Natural killer cell (primary cell): Measurements from ENCODE around the gene RPIA. TPM values are rescaled to one million over a fixed set of nuclear protein-coding genes. Genes with fewer than 3 reads are reported as not detected.

Source experiments
- total RNA-seq, 4 donors: library from RNA; stranded (reverse); fragments of 120-200 nt in 1 of 4; gene quantifications; one replicate each; pipeline versions ENCODE4 v1.2.3 to v1.2.4, GENCODE V29; 2013 to 2022

The RPIA gene
- total RNA-seq, 3 donors from 2014 or later (not counting 1 experiment from before 2014, with no cell fraction given): 21.4 to 24.1 (median 22.4) TPM

Other genes with a start within 250 kb of the RPIA start
- gene FOXI3, start 239.0 kb upstream of the RPIA start, total RNA-seq: not detected
- gene EIF2AK3, start 64.2 kb upstream of the RPIA start, total RNA-seq: 10 to 100 TPM; 29.9 to 43.7 (median 33.4) TPM